HEK293 (cell line): ENCODE data around the gene NOS1AP.

Experiments
- GLIS2 ChIP-seq: fragments of 450-650 bp; formaldehyde crosslinking; IDR thresholded peaks from 2 replicates; pipeline ENCODE4 v1.5.1; 2016; ENCODE audit warnings: missing biosample characterization, missing genetic modification characterization
- ZNF24 ChIP-seq: fragments of 450-650 bp; formaldehyde crosslinking; IDR thresholded peaks from 2 replicates; pipeline ENCODE4 v1.5.1; 2016; ENCODE audit warnings: missing biosample characterization, missing genetic modification characterization
- ZNF292 ChIP-seq: fragments of 450-650 bp; formaldehyde crosslinking; IDR thresholded peaks from 2 replicates; pipeline ENCODE4 v1.5.1; 2016; ENCODE audit warnings: low read depth, missing biosample characterization, missing genetic modification characterization, borderline replicate concordance
- ZNF416 ChIP-seq: fragments of 450-650 bp; formaldehyde crosslinking; IDR thresholded peaks from 2 replicates; pipeline ENCODE4 v1.5.1; 2016; ENCODE audit warnings: missing biosample characterization, missing genetic modification characterization
- ZNF423 ChIP-seq: fragments of 450-650 bp; formaldehyde crosslinking; IDR thresholded peaks from 2 replicates; pipeline ENCODE4 v1.5.1; 2016; ENCODE audit warnings: missing biosample characterization, missing genetic modification characterization
- ZNF521 ChIP-seq: fragments of 450-650 bp; formaldehyde crosslinking; IDR thresholded peaks from 2 replicates; pipeline ENCODE4 v1.5.1; 2017; ENCODE audit warnings: missing biosample characterization, mild to moderate bottlenecking, missing genetic modification characterization
- TF ChIP-seq, protein P1 (sequence below): fragments of 450-650 bp; formaldehyde crosslinking; IDR thresholded peaks from 2 replicates; pipeline ENCODE4 v1.5.1; 2017; ENCODE audit warnings: missing biosample characterization, missing genetic modification characterization
- TF ChIP-seq, protein P2 (sequence below): fragments of 450-650 bp; formaldehyde crosslinking; IDR thresholded peaks from 2 replicates; pipeline ENCODE4 v1.5.1; 2016; ENCODE audit warnings: missing biosample characterization, missing genetic modification characterization
- TF ChIP-seq, protein P3 (sequence below): fragments of 450-650 bp; formaldehyde crosslinking; IDR thresholded peaks from 2 replicates; pipeline ENCODE4 v1.5.1; 2016; ENCODE audit warnings: missing biosample characterization, missing genetic modification characterization
- TF ChIP-seq, protein P4 (sequence below): sonication (generic); formaldehyde crosslinking; IDR thresholded peaks from 2 replicates; pipeline ENCODE4 v1.8.1; 2022; ENCODE audit warnings: mild to moderate bottlenecking, moderate library complexity, missing genetic modification reagents
- TF ChIP-seq, protein P5 (sequence below): fragments of 450-650 bp; formaldehyde crosslinking; IDR thresholded peaks from 2 replicates; pipeline ENCODE4 v1.5.1; 2016; ENCODE audit warnings: missing biosample characterization, missing genetic modification characterization
- TF ChIP-seq, protein P6 (sequence below): fragments of 450-650 bp; formaldehyde crosslinking; IDR thresholded peaks from 2 replicates; pipeline ENCODE4 v1.5.1; 2016; ENCODE audit warnings: missing biosample characterization, missing genetic modification characterization
- TF ChIP-seq, protein P7 (sequence below): fragments of 450-650 bp; formaldehyde crosslinking; IDR thresholded peaks from 2 replicates; pipeline ENCODE4 v1.5.1; 2016; ENCODE audit warnings: missing biosample characterization, missing genetic modification characterization

DNA sequence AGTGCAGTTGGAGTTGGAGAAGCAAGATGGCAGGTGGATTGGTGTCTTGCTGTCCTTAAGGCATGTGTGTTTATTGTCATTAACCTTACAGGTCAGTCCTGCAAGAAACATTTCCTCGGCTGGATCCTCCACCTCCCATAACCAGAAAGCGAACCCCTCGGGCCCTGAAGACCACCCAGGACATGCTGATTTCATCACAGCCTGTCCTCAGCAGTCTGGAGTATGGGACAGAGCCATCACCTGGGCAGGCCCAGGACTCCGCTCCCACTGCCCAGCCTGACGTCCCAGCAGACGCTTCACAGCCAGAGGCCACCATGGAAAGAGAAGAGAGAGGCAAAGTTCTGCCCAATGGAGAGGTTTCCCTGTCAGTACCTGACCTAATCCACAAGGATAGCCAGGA is 313.6 kb downstream of the NOS1AP start:
- TF ChIP-seq, protein P1, sequence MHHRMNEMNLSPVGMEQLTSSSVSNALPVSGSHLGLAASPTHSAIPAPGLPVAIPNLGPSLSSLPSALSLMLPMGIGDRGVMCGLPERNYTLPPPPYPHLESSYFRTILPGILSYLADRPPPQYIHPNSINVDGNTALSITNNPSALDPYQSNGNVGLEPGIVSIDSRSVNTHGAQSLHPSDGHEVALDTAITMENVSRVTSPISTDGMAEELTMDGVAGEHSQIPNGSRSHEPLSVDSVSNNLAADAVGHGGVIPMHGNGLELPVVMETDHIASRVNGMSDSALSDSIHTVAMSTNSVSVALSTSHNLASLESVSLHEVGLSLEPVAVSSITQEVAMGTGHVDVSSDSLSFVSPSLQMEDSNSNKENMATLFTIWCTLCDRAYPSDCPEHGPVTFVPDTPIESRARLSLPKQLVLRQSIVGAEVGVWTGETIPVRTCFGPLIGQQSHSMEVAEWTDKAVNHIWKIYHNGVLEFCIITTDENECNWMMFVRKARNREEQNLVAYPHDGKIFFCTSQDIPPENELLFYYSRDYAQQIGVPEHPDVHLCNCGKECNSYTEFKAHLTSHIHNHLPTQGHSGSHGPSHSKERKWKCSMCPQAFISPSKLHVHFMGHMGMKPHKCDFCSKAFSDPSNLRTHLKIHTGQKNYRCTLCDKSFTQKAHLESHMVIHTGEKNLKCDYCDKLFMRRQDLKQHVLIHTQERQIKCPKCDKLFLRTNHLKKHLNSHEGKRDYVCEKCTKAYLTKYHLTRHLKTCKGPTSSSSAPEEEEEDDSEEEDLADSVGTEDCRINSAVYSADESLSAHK (tag by site-specific recombination) = no peak
- TF ChIP-seq, protein P2, sequence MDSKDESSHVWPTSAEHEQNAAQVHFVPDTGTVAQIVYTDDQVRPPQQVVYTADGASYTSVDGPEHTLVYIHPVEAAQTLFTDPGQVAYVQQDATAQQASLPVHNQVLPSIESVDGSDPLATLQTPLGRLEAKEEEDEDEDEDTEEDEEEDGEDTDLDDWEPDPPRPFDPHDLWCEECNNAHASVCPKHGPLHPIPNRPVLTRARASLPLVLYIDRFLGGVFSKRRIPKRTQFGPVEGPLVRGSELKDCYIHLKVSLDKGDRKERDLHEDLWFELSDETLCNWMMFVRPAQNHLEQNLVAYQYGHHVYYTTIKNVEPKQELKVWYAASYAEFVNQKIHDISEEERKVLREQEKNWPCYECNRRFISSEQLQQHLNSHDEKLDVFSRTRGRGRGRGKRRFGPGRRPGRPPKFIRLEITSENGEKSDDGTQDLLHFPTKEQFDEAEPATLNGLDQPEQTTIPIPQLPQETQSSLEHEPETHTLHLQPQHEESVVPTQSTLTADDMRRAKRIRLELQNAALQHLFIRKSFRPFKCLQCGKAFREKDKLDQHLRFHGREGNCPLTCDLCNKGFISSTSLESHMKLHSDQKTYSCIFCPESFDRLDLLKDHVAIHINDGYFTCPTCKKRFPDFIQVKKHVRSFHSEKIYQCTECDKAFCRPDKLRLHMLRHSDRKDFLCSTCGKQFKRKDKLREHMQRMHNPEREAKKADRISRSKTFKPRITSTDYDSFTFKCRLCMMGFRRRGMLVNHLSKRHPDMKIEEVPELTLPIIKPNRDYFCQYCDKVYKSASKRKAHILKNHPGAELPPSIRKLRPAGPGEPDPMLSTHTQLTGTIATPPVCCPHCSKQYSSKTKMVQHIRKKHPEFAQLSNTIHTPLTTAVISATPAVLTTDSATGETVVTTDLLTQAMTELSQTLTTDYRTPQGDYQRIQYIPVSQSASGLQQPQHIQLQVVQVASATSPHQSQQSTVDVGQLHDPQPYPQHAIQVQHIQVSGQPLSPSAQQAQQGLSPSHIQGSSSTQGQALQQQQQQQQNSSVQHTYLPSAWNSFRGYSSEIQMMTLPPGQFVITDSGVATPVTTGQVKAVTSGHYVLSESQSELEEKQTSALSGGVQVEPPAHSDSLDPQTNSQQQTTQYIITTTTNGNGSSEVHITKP = no peak
- TF ChIP-seq, protein P3, sequence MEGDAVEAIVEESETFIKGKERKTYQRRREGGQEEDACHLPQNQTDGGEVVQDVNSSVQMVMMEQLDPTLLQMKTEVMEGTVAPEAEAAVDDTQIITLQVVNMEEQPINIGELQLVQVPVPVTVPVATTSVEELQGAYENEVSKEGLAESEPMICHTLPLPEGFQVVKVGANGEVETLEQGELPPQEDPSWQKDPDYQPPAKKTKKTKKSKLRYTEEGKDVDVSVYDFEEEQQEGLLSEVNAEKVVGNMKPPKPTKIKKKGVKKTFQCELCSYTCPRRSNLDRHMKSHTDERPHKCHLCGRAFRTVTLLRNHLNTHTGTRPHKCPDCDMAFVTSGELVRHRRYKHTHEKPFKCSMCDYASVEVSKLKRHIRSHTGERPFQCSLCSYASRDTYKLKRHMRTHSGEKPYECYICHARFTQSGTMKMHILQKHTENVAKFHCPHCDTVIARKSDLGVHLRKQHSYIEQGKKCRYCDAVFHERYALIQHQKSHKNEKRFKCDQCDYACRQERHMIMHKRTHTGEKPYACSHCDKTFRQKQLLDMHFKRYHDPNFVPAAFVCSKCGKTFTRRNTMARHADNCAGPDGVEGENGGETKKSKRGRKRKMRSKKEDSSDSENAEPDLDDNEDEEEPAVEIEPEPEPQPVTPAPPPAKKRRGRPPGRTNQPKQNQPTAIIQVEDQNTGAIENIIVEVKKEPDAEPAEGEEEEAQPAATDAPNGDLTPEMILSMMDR (tag by site-specific recombination) = no peak
- no peak for TF ChIP-seq GLIS2
- TF ChIP-seq, protein P4, sequence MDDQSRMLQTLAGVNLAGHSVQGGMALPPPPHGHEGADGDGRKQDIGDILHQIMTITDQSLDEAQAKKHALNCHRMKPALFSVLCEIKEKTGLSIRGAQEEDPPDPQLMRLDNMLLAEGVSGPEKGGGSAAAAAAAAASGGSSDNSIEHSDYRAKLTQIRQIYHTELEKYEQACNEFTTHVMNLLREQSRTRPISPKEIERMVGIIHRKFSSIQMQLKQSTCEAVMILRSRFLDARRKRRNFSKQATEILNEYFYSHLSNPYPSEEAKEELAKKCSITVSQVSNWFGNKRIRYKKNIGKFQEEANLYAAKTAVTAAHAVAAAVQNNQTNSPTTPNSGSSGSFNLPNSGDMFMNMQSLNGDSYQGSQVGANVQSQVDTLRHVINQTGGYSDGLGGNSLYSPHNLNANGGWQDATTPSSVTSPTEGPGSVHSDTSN = no peak
- TF ChIP-seq, protein P5, sequence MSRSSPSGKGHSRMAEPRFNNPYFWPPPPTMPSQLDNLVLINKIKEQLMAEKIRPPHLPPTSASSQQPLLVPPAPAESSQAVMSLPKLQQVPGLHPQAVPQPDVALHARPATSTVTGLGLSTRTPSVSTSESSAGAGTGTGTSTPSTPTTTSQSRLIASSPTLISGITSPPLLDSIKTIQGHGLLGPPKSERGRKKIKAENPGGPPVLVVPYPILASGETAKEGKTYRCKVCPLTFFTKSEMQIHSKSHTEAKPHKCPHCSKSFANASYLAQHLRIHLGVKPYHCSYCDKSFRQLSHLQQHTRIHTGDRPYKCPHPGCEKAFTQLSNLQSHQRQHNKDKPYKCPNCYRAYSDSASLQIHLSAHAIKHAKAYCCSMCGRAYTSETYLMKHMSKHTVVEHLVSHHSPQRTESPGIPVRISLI (tag by site-specific recombination) = no peak
- TF ChIP-seq, protein P6, sequence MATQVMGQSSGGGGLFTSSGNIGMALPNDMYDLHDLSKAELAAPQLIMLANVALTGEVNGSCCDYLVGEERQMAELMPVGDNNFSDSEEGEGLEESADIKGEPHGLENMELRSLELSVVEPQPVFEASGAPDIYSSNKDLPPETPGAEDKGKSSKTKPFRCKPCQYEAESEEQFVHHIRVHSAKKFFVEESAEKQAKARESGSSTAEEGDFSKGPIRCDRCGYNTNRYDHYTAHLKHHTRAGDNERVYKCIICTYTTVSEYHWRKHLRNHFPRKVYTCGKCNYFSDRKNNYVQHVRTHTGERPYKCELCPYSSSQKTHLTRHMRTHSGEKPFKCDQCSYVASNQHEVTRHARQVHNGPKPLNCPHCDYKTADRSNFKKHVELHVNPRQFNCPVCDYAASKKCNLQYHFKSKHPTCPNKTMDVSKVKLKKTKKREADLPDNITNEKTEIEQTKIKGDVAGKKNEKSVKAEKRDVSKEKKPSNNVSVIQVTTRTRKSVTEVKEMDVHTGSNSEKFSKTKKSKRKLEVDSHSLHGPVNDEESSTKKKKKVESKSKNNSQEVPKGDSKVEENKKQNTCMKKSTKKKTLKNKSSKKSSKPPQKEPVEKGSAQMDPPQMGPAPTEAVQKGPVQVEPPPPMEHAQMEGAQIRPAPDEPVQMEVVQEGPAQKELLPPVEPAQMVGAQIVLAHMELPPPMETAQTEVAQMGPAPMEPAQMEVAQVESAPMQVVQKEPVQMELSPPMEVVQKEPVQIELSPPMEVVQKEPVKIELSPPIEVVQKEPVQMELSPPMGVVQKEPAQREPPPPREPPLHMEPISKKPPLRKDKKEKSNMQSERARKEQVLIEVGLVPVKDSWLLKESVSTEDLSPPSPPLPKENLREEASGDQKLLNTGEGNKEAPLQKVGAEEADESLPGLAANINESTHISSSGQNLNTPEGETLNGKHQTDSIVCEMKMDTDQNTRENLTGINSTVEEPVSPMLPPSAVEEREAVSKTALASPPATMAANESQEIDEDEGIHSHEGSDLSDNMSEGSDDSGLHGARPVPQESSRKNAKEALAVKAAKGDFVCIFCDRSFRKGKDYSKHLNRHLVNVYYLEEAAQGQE (tag by site-specific recombination) = no peak
- no peak for TF ChIP-seq ZNF24 (tag by site-specific recombination)
- TF ChIP-seq ZNF416 = no peak
- TF ChIP-seq, protein P7, sequence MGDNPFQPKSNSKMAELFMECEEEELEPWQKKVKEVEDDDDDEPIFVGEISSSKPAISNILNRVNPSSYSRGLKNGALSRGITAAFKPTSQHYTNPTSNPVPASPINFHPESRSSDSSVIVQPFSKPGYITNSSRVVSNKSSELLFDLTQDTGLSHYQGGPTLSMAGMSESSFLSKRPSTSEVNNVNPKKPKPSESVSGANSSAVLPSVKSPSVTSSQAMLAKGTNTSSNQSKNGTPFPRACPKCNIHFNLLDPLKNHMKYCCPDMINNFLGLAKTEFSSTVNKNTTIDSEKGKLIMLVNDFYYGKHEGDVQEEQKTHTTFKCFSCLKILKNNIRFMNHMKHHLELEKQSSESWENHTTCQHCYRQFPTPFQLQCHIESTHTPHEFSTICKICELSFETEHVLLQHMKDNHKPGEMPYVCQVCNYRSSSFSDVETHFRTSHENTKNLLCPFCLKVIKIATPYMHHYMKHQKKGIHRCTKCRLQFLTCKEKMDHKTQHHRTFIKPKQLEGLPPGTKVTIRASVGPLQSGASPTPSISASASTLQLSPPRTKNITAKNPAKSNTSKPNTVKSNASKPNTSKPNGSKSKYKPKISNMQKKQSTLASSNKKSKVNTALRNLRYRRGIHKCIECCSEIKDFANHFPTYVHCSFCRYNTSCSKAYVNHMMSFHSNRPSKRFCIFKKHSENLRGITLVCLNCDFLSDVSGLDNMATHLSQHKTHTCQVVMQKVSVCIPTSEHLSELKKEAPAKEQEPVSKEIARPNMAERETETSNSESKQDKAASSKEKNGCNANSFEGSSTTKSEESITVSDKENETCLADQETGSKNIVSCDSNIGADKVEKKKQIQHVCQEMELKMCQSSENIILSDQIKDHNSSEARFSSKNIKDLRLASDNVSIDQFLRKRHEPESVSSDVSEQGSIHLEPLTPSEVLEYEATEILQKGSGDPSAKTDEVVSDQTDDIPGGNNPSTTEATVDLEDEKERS (tag by site-specific recombination) = no peak
- TF ChIP-seq ZNF292 (tag by site-specific recombination) = no peak
- TF ChIP-seq ZNF521 = no peak
- no peak for TF ChIP-seq ZNF423 (tag by site-specific recombination)
